ENCODE data around the gene PRPF8. TPM values are rescaled to one million over a fixed set of nuclear protein-coding genes. Genes with fewer than 3 reads are reported as not detected.

PRPF8 gene
- total RNA-seq, 1 donor from 2014 or later = 57.7 TPM

DNA sequence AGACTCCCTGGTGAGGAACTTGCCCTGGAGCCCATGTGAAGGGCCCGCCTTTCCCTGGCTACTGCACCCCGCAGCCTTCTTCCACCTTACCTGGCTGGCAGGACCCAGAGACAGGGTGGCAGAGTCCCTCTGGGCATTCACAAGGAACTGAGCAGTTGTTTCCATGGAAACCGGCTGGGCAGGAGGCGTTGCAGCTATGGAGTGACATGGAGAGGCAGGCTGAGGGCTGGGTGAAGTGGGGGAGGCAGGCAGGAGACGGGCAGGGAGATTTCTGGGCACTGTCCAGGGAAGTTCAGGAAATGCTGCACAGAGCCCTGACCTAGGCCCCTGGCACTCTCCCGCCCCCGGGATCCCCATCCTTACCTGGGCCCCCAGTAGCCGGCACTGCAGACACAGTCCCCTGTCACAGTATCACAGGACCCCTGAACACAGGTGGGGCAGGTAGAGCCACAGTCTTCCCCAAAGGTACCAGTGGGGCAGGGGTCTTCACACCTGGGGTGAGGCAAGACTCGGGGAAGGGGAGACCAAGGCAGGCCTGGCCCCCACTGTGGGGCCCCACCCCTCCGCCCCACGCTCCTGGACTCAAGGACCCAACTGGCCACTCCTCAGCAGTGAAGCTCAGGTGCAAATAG lies 45.0 kb downstream of the PRPF8 start:
- TF ChIP-seq, protein P1, sequence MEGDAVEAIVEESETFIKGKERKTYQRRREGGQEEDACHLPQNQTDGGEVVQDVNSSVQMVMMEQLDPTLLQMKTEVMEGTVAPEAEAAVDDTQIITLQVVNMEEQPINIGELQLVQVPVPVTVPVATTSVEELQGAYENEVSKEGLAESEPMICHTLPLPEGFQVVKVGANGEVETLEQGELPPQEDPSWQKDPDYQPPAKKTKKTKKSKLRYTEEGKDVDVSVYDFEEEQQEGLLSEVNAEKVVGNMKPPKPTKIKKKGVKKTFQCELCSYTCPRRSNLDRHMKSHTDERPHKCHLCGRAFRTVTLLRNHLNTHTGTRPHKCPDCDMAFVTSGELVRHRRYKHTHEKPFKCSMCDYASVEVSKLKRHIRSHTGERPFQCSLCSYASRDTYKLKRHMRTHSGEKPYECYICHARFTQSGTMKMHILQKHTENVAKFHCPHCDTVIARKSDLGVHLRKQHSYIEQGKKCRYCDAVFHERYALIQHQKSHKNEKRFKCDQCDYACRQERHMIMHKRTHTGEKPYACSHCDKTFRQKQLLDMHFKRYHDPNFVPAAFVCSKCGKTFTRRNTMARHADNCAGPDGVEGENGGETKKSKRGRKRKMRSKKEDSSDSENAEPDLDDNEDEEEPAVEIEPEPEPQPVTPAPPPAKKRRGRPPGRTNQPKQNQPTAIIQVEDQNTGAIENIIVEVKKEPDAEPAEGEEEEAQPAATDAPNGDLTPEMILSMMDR (IDR thresholded peaks at IDR 0.05; ENCODE audit: insufficient read depth, low read length, severe bottlenecking) = no peak
- Histone ChIP-seq H3K36me3 (ENCODE audit: control insufficient read depth, insufficient read depth, low read length) (no peaks in the 10 kb centered on the region), H3K27me3 (ENCODE audit: control insufficient read depth, insufficient read depth, low read length) (no peaks in the 10 kb centered on the region), H3K4me3 (ENCODE audit: low read depth, low read length) (no peak overlapping the region)
- FAIRE-seq (no peak), DNase-seq (ENCODE audit: low read depth) (no peak)

DNA sequence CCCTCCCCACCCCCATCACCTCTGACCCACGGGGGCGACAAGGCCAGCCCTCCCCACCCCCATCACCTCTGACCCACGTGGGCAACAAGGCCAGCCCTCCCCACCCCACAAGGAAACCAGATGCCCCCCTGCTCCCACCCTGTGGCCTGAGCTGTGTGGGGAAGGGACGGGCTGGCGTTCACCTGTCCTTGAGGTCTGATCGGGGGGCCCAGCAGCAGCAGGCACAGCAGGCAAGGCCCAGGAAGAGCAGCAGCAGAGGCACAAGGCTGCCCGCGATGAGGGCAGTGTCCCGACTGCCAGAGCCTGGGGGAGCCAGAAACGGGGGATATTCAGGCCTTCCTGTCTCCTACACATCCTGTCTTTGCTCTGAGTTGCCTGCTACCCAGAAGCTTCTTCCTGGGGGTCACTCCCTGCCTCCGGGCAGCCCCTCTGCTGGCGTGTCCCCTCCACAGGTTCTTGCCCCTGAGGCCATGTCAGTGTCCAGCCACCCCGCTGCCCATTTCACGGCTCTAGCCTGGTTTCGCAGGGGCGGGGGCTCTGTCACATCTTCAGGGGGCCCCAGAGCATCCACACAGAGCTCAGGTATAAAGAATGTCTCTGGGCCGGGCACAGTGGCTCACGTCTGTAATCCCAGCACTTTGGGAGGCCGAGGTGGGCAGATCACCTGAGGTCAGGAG lies 45.9 kb downstream of the PRPF8 start:
- TF ChIP-seq, protein P1 (IDR thresholded peaks at IDR 0.05; ENCODE audit: insufficient read depth, low read length, severe bottlenecking) = no peak
- Histone ChIP-seq H3K27me3 (ENCODE audit: control insufficient read depth, insufficient read depth, low read length) (no peaks in the 10 kb centered on the region), H3K36me3 (ENCODE audit: control insufficient read depth, insufficient read depth, low read length) (no peaks in the 10 kb centered on the region), H3K4me3 (ENCODE audit: low read depth, low read length) (no peak overlapping the region)
- no peak for FAIRE-seq
- no peak for DNase-seq (ENCODE audit: low read depth)

DNA sequence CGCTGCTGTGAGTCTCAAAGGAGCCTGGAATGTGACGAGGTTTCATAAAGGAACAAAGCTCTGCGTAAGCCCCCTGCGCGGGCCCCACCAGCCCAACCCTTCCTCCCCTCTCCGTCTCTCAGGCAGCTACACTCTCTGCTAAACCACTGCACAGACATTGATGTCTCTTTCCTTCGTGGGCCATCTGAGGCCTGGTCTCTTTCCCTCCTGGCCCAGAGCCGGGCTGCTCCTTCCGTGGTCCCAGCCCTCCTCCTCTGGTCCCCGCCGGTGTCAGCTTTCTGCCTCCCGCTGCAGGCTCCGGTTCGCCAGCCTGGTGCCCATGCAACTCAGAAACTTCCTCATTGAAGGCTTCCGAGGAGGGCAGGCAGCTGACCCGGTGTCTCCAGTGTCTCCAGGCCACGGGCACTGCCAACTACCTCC lies 46.5 kb downstream of the PRPF8 start:
- no peak overlapping the region for H3K4me3 ChIP-seq (ENCODE audit: low read depth, low read length)
- no peaks in the 10 kb centered on the region for H3K27me3 ChIP-seq (ENCODE audit: control insufficient read depth, insufficient read depth, low read length)
- no peaks in the 10 kb centered on the region for H3K36me3 ChIP-seq (ENCODE audit: control insufficient read depth, insufficient read depth, low read length)
- no peak for DNase-seq (ENCODE audit: low read depth)
- no peak for FAIRE-seq
- TF ChIP-seq, protein P1 (IDR thresholded peaks at IDR 0.05; ENCODE audit: insufficient read depth, low read length, severe bottlenecking) = no peak

DNA sequence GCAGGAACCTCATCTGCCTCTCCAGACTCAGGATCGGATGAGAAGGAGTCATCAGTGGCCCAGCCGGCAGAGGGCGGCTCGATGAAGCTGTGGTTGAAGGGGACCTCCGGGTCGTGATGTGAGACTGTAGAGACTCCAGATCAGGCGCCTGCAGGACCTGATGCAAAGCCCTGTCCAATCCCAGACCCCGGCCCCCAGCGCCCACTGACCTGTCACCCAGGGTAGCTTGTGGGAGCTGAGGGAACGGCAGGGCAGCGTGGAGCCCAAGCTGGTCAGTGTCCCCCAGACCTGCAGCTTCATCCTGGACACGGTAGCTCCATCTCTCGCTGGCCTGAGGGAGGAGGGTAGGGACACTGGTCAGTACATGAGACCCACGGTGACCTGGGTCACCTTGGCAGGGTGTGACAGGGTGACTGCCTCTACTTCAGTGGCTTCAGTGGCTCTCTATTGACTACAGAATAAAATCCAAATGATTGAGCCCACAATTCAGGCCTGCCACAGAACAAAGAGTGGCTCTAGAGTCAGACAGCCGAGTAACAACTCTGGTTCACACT lies 47.9 kb downstream of the PRPF8 start:
- Histone ChIP-seq H3K27me3 (ENCODE audit: control insufficient read depth, insufficient read depth, low read length) (no peaks in the 10 kb centered on the region), H3K36me3 (ENCODE audit: control insufficient read depth, insufficient read depth, low read length) (no peaks in the 10 kb centered on the region), H3K4me3 (ENCODE audit: low read depth, low read length) (no peak overlapping the region)
- FAIRE-seq = no peak
- TF ChIP-seq, protein P1 (IDR thresholded peaks at IDR 0.05; ENCODE audit: insufficient read depth, low read length, severe bottlenecking) = no peak
- DNase-seq (ENCODE audit: low read depth) = no peak

DNA sequence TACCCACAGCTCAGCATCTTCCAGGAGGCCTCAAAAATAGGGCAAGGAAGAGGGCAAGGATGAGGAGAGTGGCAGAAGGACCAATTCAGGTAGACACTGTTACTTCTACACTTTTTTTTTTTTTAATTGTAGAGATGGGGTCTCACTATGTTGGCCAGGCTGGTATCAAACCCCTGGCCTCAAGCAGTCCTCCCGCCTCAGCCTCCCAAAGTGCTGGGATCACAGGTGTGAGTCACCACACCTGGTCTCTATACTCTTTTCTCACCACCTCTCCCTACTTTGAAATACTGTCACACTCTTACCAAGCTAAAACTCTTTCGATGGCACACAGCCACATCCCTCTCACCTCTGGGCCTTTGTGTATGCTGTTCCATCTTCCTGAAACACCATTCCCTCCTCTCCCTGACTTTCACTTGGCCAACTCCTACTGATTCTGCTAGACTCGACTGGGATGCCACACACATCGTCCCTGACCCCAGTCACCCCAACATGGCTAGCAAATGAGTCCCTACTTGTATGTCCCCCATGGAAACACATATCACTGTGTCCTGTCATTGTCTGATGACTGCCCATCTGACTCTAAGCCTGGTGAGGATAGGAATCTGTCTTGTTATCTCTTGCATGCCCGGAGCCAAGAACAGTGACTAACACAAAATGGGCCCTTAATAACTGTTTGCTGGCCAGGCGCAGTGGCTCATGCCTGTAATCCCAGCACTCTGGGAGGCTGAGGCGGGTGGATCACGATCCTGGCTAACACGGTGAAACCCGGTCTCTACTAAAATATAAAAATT lies 48.8 kb downstream of the PRPF8 start:
- FAIRE-seq (no peak), DNase-seq (ENCODE audit: low read depth) (no peak)
- H3K36me3 ChIP-seq (ENCODE audit: control insufficient read depth, insufficient read depth, low read length) = no peaks in the 10 kb centered on the region
- TF ChIP-seq, protein P1 (IDR thresholded peaks at IDR 0.05; ENCODE audit: insufficient read depth, low read length, severe bottlenecking) = no peak
- H3K4me3 ChIP-seq (ENCODE audit: low read depth, low read length) = no peak overlapping the region
- no peaks in the 10 kb centered on the region for H3K27me3 ChIP-seq (ENCODE audit: control insufficient read depth, insufficient read depth, low read length)
